Activated CD4-positive, alpha-beta T cell treated with anti-CD3 and anti-CD28 coated beads, Interleukin-2, amount 10 ng/mL, durations not matched to agents 7 days and 5 days (primary cell): ENCODE results near the gene MICAL3. TPM values are rescaled to one million over a fixed set of nuclear protein-coding genes. Genes with fewer than 3 reads are reported as not detected.
A peak's percentile ranks its signal among the peaks of the same experiment; 100 is the strongest.

ENCODE experiments used
- CTCF ChIA-PET: fragments of 350-600 bp; sonication (Branson Sonifier 250); formaldehyde crosslinking; loops from one replicate; lab custom pipeline; 2021; ENCODE audit warnings: antibody characterized with exemption; lab: Charles Lee
- POLR2A ChIA-PET: fragments of 350-600 bp; sonication (Branson Sonifier 250); formaldehyde crosslinking; loops from one replicate; lab custom pipeline; 2021; ENCODE audit warnings: antibody characterized with exemption; lab: Charles Lee
- DNase-seq: peaks from one replicate; pipeline ENCODE4 v3.0.0-alpha.2; 2020
- H3K27ac Mint-ChIP-seq: one replicate; pipeline ENCODE4 v1.8.0; 2021; ENCODE audit warnings: mild to moderate bottlenecking, moderate library complexity, mixed read lengths
- H3K27me3 Mint-ChIP-seq: one replicate; pipeline ENCODE4 v1.8.0; 2021; ENCODE audit warnings: mixed read lengths
- H3K36me3 Mint-ChIP-seq: one replicate; pipeline ENCODE4 v1.8.0; 2021; ENCODE audit warnings: low read depth, mixed read lengths
- H3K4me1 Mint-ChIP-seq: one replicate; pipeline ENCODE4 v1.8.0; 2021; ENCODE audit warnings: mixed read lengths
- H3K4me3 Mint-ChIP-seq: one replicate; pipeline ENCODE4 v1.8.0; 2021; ENCODE audit warnings: mild to moderate bottlenecking, moderate library complexity, mixed read lengths
- H3K9me3 Mint-ChIP-seq: one replicate; pipeline ENCODE4 v1.8.0; 2021; ENCODE audit warnings: mixed read lengths
- total RNA-seq, 2 experiments: library from RNA; stranded (reverse); gene quantifications; one replicate each; pipeline ENCODE4 v1.2.3, GENCODE V29; 2021

MICAL3 gene
- total RNA-seq, 2 experiments from 2014 or later = 19.1 to 21.4 TPM

GRCh38 chr22:17982572-17983141, 41.7 kb downstream of the MICAL3 start:
- no peak overlapping the region for H3K4me3 Mint-ChIP-seq
- DNase-seq = no peak
- CTCF ChIA-PET = no interaction called here
- no peaks in the 10 kb centered on the region for H3K9me3 Mint-ChIP-seq
- no peak overlapping the region for H3K27ac Mint-ChIP-seq
- no peaks in the 10 kb centered on the region for H3K36me3 Mint-ChIP-seq
- H3K27me3 Mint-ChIP-seq = no peaks in the 10 kb centered on the region
- POLR2A ChIA-PET = no interaction called here
- peaks cover 29% of the 10 kb centered on the region for H3K4me1 Mint-ChIP-seq

- ChIA-PET CTCF (no interaction called here), POLR2A (no interaction called here)
- peaks cover 29% of the 10 kb centered on the region for H3K4me1 Mint-ChIP-seq
- H3K27ac Mint-ChIP-seq = no peak overlapping the region
- H3K27me3 Mint-ChIP-seq = no peaks in the 10 kb centered on the region
- no peak overlapping the region for H3K4me3 Mint-ChIP-seq
- no peaks in the 10 kb centered on the region for H3K36me3 Mint-ChIP-seq
- no peak for DNase-seq
- H3K9me3 Mint-ChIP-seq = no peaks in the 10 kb centered on the region
Observed at GRCh38 chr22:17981497-17981896, 42.9 kb downstream of the MICAL3 start.

- CTCF ChIA-PET = interaction anchor here (0.6 kb wide), 1 partner anchor 1565 kb away, joined by 3 read pairs; no protein-coding TSS in a partner anchor
- no peaks in the 10 kb centered on the region for H3K9me3 Mint-ChIP-seq
- H3K36me3 Mint-ChIP-seq = no peaks in the 10 kb centered on the region
- H3K27ac Mint-ChIP-seq = peak overlapping the region; percentile 74
- POLR2A ChIA-PET = no interaction called here
- DNase-seq = peak; percentile 64
- H3K27me3 Mint-ChIP-seq = no peaks in the 10 kb centered on the region
- peaks cover 28% of the 10 kb centered on the region for H3K4me1 Mint-ChIP-seq
- peak overlapping the region; percentile 37 for H3K4me3 Mint-ChIP-seq
Observed at GRCh38 chr22:17980638-17981051, 43.7 kb downstream of the MICAL3 start.

- Mint-ChIP-seq H3K27ac (peak overlapping the region; percentile 48), H3K27me3 (no peaks in the 10 kb centered on the region), H3K9me3 (no peaks in the 10 kb centered on the region), H3K4me1 (peaks cover 27% of the 10 kb centered on the region), H3K36me3 (no peaks in the 10 kb centered on the region), H3K4me3 (peak overlapping the region; percentile 37)
- ChIA-PET POLR2A (no interaction called here), CTCF (interaction anchor here (0.6 to 0.7 kb wide), 2 partner anchors 66 to 1565 kb away, joined by 3 to 6 read pairs; no protein-coding TSS in a partner anchor)
- DNase-seq = no peak
Observed at GRCh38 chr22:17980015-17980590, 44.3 kb downstream of the MICAL3 start.

GRCh38 chr22:17978027-17978426, 46.3 kb downstream of the MICAL3 start:
- Mint-ChIP-seq H3K27me3 (no peaks in the 10 kb centered on the region), H3K4me1 (peaks cover 19% of the 10 kb centered on the region), H3K36me3 (no peaks in the 10 kb centered on the region), H3K9me3 (no peaks in the 10 kb centered on the region), H3K4me3 (no peak overlapping the region), H3K27ac (no peak overlapping the region)
- ChIA-PET POLR2A (no interaction called here), CTCF (interaction anchor here (1.4 kb wide), 1 partner anchor 11 kb away, joined by 4 read pairs; no protein-coding TSS in a partner anchor)
- DNase-seq = no peak

- H3K9me3 Mint-ChIP-seq = no peaks in the 10 kb centered on the region
- no peaks in the 10 kb centered on the region for H3K27me3 Mint-ChIP-seq
- peak overlapping the region; percentile 15 for H3K27ac Mint-ChIP-seq
- no peak for DNase-seq
- ChIA-PET CTCF (interaction anchor here (1.4 kb wide), 1 partner anchor 11 kb away, joined by 4 read pairs; no protein-coding TSS in a partner anchor), POLR2A (no interaction called here)
- H3K4me1 Mint-ChIP-seq = peaks cover 19% of the 10 kb centered on the region
- no peaks in the 10 kb centered on the region for H3K36me3 Mint-ChIP-seq
- H3K4me3 Mint-ChIP-seq = no peak overlapping the region
Observed at GRCh38 chr22:17977371-17977770, 47.0 kb downstream of the MICAL3 start.

- no peak for DNase-seq
- H3K9me3 Mint-ChIP-seq = no peaks in the 10 kb centered on the region
- no peak overlapping the region for H3K4me3 Mint-ChIP-seq
- no peaks in the 10 kb centered on the region for H3K27me3 Mint-ChIP-seq
- H3K36me3 Mint-ChIP-seq = no peaks in the 10 kb centered on the region
- POLR2A ChIA-PET = no interaction called here
- CTCF ChIA-PET = interaction anchor here (0.5 to 0.7 kb wide), 3 partner anchors 74 to 1557 kb away, joined by 3 to 5 read pairs (median 3); no protein-coding TSS in a partner anchor
- no peak overlapping the region for H3K27ac Mint-ChIP-seq
- H3K4me1 Mint-ChIP-seq = peaks cover 15% of the 10 kb centered on the region
Observed at GRCh38 chr22:17976121-17976520, 48.2 kb downstream of the MICAL3 start.

GRCh38 chr22:17974703-17975372, 49.5 kb downstream of the MICAL3 start:
- Mint-ChIP-seq H3K4me3 (no peak overlapping the region), H3K9me3 (no peaks in the 10 kb centered on the region), H3K27me3 (no peaks in the 10 kb centered on the region), H3K4me1 (peaks cover 3% of the 10 kb centered on the region), H3K27ac (peak overlapping the region; percentile 25), H3K36me3 (no peaks in the 10 kb centered on the region)
- ChIA-PET POLR2A (no interaction called here), CTCF (interaction anchor here (0.7 to 1.2 kb wide), 2 partner anchors 102 to 233 kb away, joined by 3 to 4 read pairs; no protein-coding TSS in a partner anchor)
- no peak for DNase-seq

- Mint-ChIP-seq H3K9me3 (no peaks in the 10 kb centered on the region), H3K4me3 (no peak overlapping the region), H3K27ac (no peak overlapping the region), H3K36me3 (no peaks in the 10 kb centered on the region), H3K4me1 (peaks cover 2% of the 10 kb centered on the region), H3K27me3 (no peaks in the 10 kb centered on the region)
- POLR2A ChIA-PET = no interaction called here
- CTCF ChIA-PET = interaction anchor here (0.7 to 1.2 kb wide), 3 partner anchors 15 to 232 kb away, joined by 3 to 4 read pairs (median 4); no protein-coding TSS in a partner anchor
- no peak for DNase-seq
Observed at GRCh38 chr22:17974087-17974486, 50.3 kb downstream of the MICAL3 start.

GRCh38 chr22:17973217-17973616, 51.1 kb downstream of the MICAL3 start:
- ChIA-PET CTCF (interaction anchor here (0.6 to 0.9 kb wide), 2 partner anchors 16 to 238 kb away, joined by 3 to 4 read pairs; no protein-coding TSS in a partner anchor), POLR2A (no interaction called here)
- Mint-ChIP-seq H3K9me3 (no peaks in the 10 kb centered on the region), H3K27me3 (no peaks in the 10 kb centered on the region), H3K27ac (no peak overlapping the region), H3K36me3 (no peaks in the 10 kb centered on the region), H3K4me3 (no peak overlapping the region), H3K4me1 (peaks cover 2% of the 10 kb centered on the region)
- no peak for DNase-seq

- ChIA-PET POLR2A (no interaction called here), CTCF (no interaction called here)
- Mint-ChIP-seq H3K4me1 (peaks cover 2% of the 10 kb centered on the region), H3K27me3 (no peaks in the 10 kb centered on the region), H3K27ac (no peak overlapping the region), H3K36me3 (no peaks in the 10 kb centered on the region), H3K4me3 (no peak overlapping the region), H3K9me3 (no peaks in the 10 kb centered on the region)
- DNase-seq = no peak
Observed at GRCh38 chr22:17972385-17973191, 51.8 kb downstream of the MICAL3 start.

GRCh38 chr22:17971711-17972110, 52.6 kb downstream of the MICAL3 start:
- Mint-ChIP-seq H3K4me3 (no peak overlapping the region), H3K27ac (no peak overlapping the region), H3K27me3 (no peaks in the 10 kb centered on the region), H3K9me3 (no peaks in the 10 kb centered on the region), H3K36me3 (no peaks in the 10 kb centered on the region), H3K4me1 (peaks cover 2% of the 10 kb centered on the region)
- POLR2A ChIA-PET = no interaction called here
- CTCF ChIA-PET = no interaction called here
- no peak for DNase-seq
